Measurements from ENCODE around the gene USP22.

Gene USP22

DNA sequence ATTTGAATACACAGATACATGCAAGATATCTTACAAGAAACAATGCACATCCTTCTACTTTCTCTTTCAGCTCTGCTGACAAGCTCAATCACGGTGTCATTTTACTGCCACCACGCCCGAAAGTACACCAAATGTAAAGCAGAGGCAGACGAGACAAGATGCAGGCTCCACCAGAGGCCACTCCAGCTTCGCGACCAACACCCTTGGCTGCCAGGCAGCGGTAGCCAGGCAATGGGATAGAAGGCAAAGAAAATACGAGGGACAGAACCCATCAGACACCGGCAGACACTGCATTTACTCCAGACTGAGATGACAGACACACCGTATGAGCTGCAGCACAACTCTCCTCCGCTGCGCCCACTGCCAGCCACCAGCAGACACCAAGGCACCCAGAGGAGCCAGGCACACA, 41.0 kb downstream of the USP22 start:
- DNase-seq (ENCODE audit: low read depth), result no peak
- TF ChIP-seq, protein P1, sequence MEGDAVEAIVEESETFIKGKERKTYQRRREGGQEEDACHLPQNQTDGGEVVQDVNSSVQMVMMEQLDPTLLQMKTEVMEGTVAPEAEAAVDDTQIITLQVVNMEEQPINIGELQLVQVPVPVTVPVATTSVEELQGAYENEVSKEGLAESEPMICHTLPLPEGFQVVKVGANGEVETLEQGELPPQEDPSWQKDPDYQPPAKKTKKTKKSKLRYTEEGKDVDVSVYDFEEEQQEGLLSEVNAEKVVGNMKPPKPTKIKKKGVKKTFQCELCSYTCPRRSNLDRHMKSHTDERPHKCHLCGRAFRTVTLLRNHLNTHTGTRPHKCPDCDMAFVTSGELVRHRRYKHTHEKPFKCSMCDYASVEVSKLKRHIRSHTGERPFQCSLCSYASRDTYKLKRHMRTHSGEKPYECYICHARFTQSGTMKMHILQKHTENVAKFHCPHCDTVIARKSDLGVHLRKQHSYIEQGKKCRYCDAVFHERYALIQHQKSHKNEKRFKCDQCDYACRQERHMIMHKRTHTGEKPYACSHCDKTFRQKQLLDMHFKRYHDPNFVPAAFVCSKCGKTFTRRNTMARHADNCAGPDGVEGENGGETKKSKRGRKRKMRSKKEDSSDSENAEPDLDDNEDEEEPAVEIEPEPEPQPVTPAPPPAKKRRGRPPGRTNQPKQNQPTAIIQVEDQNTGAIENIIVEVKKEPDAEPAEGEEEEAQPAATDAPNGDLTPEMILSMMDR (conservative IDR thresholded peaks at IDR 0.05; ENCODE audit: low read depth, low read length), result no peak
- H3K4me3 ChIP-seq (ENCODE audit: low read depth, low read length), result no peak overlapping the region

DNA sequence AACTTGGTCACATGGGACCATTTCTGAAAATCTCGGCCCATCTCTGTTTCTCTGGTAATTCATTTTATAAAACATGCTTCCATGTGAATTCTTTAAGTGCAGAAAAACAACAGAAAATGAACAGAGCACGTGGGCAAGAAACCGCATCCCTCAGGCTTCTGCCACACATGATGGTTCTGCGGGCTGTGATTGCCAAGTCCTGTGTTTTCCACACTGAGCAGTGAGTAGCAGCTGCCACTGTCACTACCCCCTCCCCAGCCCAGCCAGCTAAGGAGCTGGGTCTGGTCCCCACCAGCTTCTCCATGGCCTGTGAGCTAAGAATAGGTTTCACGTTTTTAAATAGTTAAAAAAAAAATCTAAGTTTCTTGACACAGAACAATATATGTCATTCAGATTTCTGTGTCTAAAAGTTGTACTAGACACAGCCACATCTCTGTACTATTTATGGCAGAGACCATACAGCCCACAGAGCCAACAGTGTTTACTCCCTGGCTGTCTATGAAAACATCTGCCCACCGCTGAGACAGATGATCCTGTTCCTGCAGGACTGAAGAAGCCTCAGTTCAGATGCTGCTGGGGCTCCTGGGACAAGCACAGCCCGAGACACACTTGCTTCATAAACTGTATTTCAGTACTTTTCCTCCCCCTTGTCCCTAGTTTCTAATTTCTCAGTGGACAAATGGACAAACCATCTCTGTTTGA, 41.5 kb downstream of the USP22 start:
- TF ChIP-seq, protein P1 (conservative IDR thresholded peaks at IDR 0.05; ENCODE audit: low read depth, low read length), result no peak
- DNase-seq (ENCODE audit: low read depth), result no peak
- H3K4me3 ChIP-seq (ENCODE audit: low read depth, low read length), result no peak overlapping the region

DNA sequence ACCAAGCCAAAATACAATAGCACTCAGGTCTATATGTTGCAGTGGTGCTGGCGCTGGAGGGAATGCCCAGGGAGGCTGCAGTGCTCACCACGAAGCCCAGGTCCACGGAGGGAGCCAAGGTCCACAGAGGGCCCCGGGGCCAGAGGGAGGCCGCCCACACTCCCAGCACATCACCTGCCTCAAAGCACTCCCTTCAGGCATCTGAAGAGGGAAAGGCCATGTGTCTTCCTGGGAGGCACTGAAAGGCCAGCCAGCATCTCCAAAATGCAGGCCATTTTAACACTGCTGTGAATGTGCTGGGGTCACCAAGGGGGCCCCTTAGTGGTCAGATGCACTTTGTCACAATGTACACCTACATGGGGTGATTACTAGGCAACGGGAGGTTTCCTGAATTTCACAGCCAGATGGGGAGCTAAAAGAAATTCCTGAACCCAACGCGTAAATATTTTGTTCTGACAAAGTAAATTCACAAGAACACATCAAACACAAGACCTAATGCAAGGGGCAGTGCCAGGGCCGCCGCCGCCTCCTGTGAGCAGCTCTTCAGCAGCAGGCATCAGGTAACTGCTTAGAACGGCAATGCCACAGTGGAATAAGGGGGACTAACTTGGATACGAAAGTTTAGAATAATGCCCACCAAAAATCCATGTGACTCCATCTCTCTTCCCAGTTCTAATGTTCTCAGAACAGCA, 42.8 kb downstream of the USP22 start:
- no peak overlapping the region for H3K4me3 ChIP-seq (ENCODE audit: low read depth, low read length)
- TF ChIP-seq, protein P1 (conservative IDR thresholded peaks at IDR 0.05; ENCODE audit: low read depth, low read length), result no peak
- DNase-seq (ENCODE audit: low read depth), result no peak

DNA sequence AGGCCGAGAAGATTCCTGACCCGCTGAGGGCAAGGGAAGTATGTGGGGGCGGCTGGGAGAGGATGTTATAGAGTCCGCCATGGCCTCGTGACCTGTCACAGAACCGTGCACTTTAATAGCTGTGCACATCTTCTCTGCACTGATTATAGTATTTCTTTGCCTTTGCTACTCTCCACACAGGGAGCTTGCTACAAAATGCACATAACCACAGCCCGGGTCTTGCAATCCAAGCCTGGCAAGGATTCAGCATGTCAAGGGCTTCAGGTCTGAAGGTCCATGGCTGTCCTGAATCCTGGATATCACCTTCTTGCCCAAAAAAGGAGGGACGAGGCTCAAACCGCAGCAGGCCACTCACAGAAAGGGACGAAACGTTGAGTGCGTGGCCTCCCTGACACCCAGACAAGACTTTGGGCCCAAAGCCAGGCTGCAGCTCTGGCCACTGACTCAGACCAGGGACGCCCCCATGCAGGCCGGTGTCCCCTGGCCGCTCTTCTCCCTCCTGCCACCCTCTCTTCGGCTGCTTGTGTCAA, 43.7 kb downstream of the USP22 start:
- TF ChIP-seq, protein P1 (conservative IDR thresholded peaks at IDR 0.05; ENCODE audit: low read depth, low read length), result no peak
- DNase-seq (ENCODE audit: low read depth), result peak; percentile 56
- no peak overlapping the region for H3K4me3 ChIP-seq (ENCODE audit: low read depth, low read length)

DNA sequence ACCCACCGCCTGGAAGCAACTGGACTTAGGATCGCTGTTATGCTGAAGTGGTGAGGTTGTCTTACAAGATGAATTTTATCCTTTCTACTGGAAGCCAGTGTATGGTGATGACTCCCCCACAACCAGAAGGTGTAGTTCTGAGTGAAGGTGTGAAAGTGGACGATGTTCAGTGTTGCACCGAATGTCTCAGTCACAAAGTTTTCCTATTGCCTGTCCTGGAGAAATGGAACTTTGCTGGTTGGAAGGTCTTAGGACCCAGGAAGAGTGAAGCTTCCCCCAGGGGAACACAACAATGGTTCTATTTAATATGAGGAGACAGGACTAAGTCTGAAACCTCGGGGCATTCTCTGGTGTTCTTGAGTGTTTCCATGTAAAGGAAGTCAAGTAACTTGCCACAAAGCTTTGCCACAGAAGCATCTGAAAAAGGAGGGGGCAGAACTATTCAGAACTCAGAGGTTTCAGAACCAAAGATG, 44.2 kb downstream of the USP22 start:
- TF ChIP-seq, protein P1 (conservative IDR thresholded peaks at IDR 0.05; ENCODE audit: low read depth, low read length), result no peak
- peak; percentile 39 for DNase-seq (ENCODE audit: low read depth)
- no peak overlapping the region for H3K4me3 ChIP-seq (ENCODE audit: low read depth, low read length)

DNA sequence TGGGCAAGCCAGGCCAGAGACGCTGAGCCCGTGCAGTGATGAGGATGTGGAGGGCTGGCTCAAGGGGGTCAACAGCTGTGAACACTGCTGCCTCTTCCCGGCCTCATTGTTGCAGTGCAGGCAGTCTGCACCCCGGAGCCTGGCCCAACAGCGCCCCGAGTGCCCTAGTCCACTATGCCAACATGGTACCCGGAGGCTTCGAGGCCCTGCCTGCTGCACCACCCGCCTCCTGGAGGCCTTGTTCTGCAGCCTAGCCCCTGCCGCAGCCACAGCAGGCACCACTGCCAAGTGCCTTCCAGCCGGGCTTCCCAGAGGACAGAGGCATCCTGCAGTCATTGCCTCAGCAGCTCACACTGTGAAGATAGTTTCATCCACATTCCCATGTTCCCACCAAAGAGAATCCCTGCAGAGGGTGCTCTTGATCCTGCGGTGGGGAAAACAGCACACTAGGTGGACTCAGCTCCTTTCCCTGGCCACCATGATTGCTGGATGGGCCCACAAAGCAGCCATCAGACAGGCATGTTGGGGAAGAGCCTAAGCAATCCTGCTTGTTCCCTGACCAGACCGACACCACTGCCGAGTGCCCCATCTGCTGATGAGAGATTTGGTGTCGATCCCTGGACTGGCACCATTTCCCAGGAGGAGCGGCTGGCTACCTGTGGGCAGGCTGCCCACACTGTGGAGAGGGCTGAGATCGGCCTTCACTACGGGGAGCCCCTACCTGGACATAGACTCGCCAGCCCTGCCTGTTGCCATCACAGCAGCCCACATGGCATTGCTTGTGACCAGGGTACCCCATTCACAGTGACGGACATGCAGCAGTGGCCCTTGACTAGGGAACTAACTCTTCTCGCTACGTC, 44.9 kb downstream of the USP22 start:
- H3K4me3 ChIP-seq (ENCODE audit: low read depth, low read length), result no peak overlapping the region
- TF ChIP-seq, protein P1 (conservative IDR thresholded peaks at IDR 0.05; ENCODE audit: low read depth, low read length), result no peak
- no peak for DNase-seq (ENCODE audit: low read depth)
